ENCODE measurements around the gene MPND. TPM values are rescaled to one million over a fixed set of nuclear protein-coding genes. Genes with fewer than 3 reads are reported as not detected.

Gene MPND
- total RNA-seq, 1 experiment from 2014 or later, result 37.0 TPM

GRCh38 chr19:4350111-4350510, 6.7 kb downstream of the MPND start:
- Histone ChIP-seq H2BK12ac (ENCODE audit: insufficient read length, low read depth, low read length) (no peak overlapping the region), H3K23ac (ENCODE audit: insufficient read length, low read depth, low read length) (no peak overlapping the region), H3K9ac (ENCODE audit: extremely low read depth, insufficient read length, low read length) (no peak overlapping the region), H3K18ac (ENCODE audit: insufficient read length, low read depth, low read length) (no peak overlapping the region), H2BK20ac (ENCODE audit: low read depth, low read length, poor library complexity, severe bottlenecking) (no peak overlapping the region), H4K8ac (replicated peaks; ENCODE audit: insufficient read length, low read depth, low read length) (no peak overlapping the region), H3K4ac (ENCODE audit: low read depth, low read length) (no peak overlapping the region), H3K23me2 (ENCODE audit: insufficient read length, low read depth, low read length, poor library complexity, severe bottlenecking) (no peaks in the 10 kb centered on the region), H3K4me2 (ENCODE audit: insufficient read depth, insufficient read length, low read length) (no peak overlapping the region), H3K27ac (ENCODE audit: insufficient read length, low read depth, low read length) (no peak overlapping the region), H4K20me1 (ENCODE audit: control insufficient read depth, insufficient read depth, insufficient read length) (no peaks in the 10 kb centered on the region), H2AK5ac (ENCODE audit: insufficient read length, low read length) (no peak overlapping the region), H3K79me1 (ENCODE audit: insufficient read depth, low read depth, low read length, poor library complexity, severe bottlenecking) (no peaks in the 10 kb centered on the region), H4K5ac (ENCODE audit: insufficient read length, low read depth, low read length) (no peak overlapping the region), H3K79me2 (ENCODE audit: insufficient read depth, low read length) (no peaks in the 10 kb centered on the region), H3K27me3 (ENCODE audit: insufficient read depth, low read length) (no peaks in the 10 kb centered on the region), H3K4me1 (ENCODE audit: insufficient read depth, low read length) (no peaks in the 10 kb centered on the region), H4K91ac (ENCODE audit: insufficient read length, low read depth, low read length) (no peak overlapping the region), H2BK15ac (ENCODE audit: low read depth, low read length) (no peak overlapping the region), H3T11ph (ENCODE audit: low read length) (no peak overlapping the region), H3K14ac (ENCODE audit: insufficient read depth, low read length) (no peak overlapping the region), H3K9me3 (ENCODE audit: control insufficient read depth, low read depth, low read length) (no peaks in the 10 kb centered on the region), H2AFZ (ENCODE audit: low read length) (no peak overlapping the region), H2BK5ac (ENCODE audit: insufficient read length, low read length) (no peak overlapping the region), H2BK120ac (ENCODE audit: low read depth, low read length, poor library complexity, severe bottlenecking) (no peak overlapping the region), H3K56ac (ENCODE audit: insufficient read length, low read depth, low read length) (no peak overlapping the region)
- H3K9me3 Mint-ChIP-seq, result no peaks in the 10 kb centered on the region; a peak in 1 of 5 replicates
- WGBS (ENCODE audit: extremely low coverage, insufficient read length, low lambda C conversion rate), result no CpG with 5 or more reads among the region's 8 CpGs
- peak overlapping the region; percentile 8 to 79 (median 65); a peak in 3 of 7 replicates for H3K27ac Mint-ChIP-seq
- H3K36me3 Mint-ChIP-seq (ENCODE audit: insufficient read depth in 1 of 3, low read depth in 3 of 3), result peaks cover 17 to 63% (median 63%) of the 10 kb centered on the region in 3 experiments
- TF ChIP-seq, protein P1, sequence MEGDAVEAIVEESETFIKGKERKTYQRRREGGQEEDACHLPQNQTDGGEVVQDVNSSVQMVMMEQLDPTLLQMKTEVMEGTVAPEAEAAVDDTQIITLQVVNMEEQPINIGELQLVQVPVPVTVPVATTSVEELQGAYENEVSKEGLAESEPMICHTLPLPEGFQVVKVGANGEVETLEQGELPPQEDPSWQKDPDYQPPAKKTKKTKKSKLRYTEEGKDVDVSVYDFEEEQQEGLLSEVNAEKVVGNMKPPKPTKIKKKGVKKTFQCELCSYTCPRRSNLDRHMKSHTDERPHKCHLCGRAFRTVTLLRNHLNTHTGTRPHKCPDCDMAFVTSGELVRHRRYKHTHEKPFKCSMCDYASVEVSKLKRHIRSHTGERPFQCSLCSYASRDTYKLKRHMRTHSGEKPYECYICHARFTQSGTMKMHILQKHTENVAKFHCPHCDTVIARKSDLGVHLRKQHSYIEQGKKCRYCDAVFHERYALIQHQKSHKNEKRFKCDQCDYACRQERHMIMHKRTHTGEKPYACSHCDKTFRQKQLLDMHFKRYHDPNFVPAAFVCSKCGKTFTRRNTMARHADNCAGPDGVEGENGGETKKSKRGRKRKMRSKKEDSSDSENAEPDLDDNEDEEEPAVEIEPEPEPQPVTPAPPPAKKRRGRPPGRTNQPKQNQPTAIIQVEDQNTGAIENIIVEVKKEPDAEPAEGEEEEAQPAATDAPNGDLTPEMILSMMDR (conservative IDR thresholded peaks at IDR 0.05), result no peak
- H3K4me3 Mint-ChIP-seq, result no peak overlapping the region
- no peaks in the 10 kb centered on the region for H3K27me3 Mint-ChIP-seq (ENCODE audit: low read depth)
- peaks cover 0 to 2% of the 10 kb centered on the region in 2 experiments; a peak in 1 of 4 replicates for H3K4me1 Mint-ChIP-seq
- DNase-seq, result no peak

Measured in H9 (cell line).